ENCODE results near the gene CYP2J2. TPM values are rescaled to one million over a fixed set of nuclear protein-coding genes. Genes with fewer than 3 reads are reported as not detected.

CYP2J2 gene
- total RNA-seq, 2 experiments from 2014 or later: not detected

DNA sequence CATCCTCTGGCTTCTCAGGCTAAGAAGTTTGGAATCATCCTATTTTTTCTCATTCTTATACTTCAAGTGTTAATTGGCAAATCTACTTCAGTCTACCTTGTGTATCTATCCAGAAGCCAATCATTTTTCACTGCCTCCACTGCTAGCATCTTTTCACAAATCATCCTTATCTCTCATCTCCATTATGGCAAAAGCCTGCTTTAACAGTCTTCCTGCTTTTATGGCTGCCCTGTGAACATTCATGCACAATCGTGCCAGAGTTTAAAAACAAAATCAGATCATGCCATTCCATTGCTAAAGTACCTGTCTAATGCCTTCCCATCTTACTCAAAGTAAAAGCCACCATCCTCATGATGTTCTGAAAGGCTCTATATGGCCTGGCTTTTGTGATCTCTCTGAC, 19.2 kb upstream of the CYP2J2 start:
- H3K9me3 ChIP-seq (ENCODE audit: low read length): no peaks in the 10 kb centered on the region
- no peaks in the 10 kb centered on the region for H3K9me2 ChIP-seq (ENCODE audit: insufficient read depth, low read length)
- no peaks in the 10 kb centered on the region for H4K20me1 ChIP-seq (ENCODE audit: insufficient read depth, low read length)
- no peaks in the 10 kb centered on the region for H3K4me1 ChIP-seq (ENCODE audit: insufficient read depth, low read length, poor library complexity, severe bottlenecking)
- no peaks in the 10 kb centered on the region for H3K36me3 ChIP-seq (ENCODE audit: insufficient read depth, low read length)
- BruUV-seq (replicated peaks): no TSS peak
- H3K79me2 ChIP-seq (ENCODE audit: insufficient read depth, low read depth, low read length): no peaks in the 10 kb centered on the region
- intact Hi-C loops (cut with micrococcal nuclease; ENCODE audit: unreplicated experiment): loop anchor here (10.0 kb wide), 1 partner anchor 1201 kb away; no protein-coding TSS in a partner anchor
- no peak overlapping the region for H2AFZ ChIP-seq (ENCODE audit: low read length)
- H3K27ac ChIP-seq (ENCODE audit: low read depth, low read length, poor library complexity, severe bottlenecking): no peak overlapping the region
- TF ChIP-seq EZH2phosphoT487 (IDR thresholded peaks at IDR 0.05; ENCODE audit: borderline replicate concordance, low read depth, low read length): no peak
- TF ChIP-seq, protein P1, sequence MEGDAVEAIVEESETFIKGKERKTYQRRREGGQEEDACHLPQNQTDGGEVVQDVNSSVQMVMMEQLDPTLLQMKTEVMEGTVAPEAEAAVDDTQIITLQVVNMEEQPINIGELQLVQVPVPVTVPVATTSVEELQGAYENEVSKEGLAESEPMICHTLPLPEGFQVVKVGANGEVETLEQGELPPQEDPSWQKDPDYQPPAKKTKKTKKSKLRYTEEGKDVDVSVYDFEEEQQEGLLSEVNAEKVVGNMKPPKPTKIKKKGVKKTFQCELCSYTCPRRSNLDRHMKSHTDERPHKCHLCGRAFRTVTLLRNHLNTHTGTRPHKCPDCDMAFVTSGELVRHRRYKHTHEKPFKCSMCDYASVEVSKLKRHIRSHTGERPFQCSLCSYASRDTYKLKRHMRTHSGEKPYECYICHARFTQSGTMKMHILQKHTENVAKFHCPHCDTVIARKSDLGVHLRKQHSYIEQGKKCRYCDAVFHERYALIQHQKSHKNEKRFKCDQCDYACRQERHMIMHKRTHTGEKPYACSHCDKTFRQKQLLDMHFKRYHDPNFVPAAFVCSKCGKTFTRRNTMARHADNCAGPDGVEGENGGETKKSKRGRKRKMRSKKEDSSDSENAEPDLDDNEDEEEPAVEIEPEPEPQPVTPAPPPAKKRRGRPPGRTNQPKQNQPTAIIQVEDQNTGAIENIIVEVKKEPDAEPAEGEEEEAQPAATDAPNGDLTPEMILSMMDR (conservative IDR thresholded peaks at IDR 0.05; ENCODE audit: low read length): no peak
- no peak overlapping the region for H3K4me2 ChIP-seq (ENCODE audit: low read length)
- H3K4me3 ChIP-seq (ENCODE audit: low read depth, low read length, poor library complexity, severe bottlenecking): no peak overlapping the region
- POLR2A ChIA-PET: no interaction called here
- DNase-seq (ENCODE audit: low spot score): no peak
- CTCF ChIA-PET (ENCODE audit: unreplicated experiment): no interaction called here

DNA sequence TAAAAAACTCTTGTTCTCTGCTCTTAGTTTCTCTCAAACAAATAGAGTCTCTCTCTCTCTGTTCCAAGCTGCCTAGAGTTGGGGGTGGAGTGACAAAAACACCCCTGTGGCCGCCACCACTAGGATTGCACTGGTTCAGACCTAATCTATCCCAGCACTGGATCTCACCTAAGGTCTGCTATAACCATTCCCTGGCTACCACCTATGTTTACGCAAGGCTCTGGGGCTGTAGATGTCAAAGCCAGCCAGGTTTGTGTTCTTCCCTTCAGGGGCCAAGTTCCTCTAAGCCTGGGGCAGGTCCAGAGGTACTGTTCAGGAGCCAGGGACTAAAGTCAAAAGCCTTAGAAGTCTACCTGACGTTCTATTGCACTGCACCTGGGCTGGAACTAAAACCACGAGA, 12.8 kb upstream of the CYP2J2 start:
- TF ChIP-seq, protein P1 (conservative IDR thresholded peaks at IDR 0.05; ENCODE audit: low read length): no peak
- TF ChIP-seq EZH2phosphoT487 (IDR thresholded peaks at IDR 0.05; ENCODE audit: borderline replicate concordance, low read depth, low read length): no peak
- Histone ChIP-seq H3K4me3 (ENCODE audit: low read depth, low read length, poor library complexity, severe bottlenecking) (no peak overlapping the region), H3K36me3 (ENCODE audit: insufficient read depth, low read length) (no peaks in the 10 kb centered on the region), H3K9me2 (ENCODE audit: insufficient read depth, low read length) (no peaks in the 10 kb centered on the region), H3K4me1 (ENCODE audit: insufficient read depth, low read length, poor library complexity, severe bottlenecking) (no peaks in the 10 kb centered on the region), H3K9me3 (ENCODE audit: low read length) (no peaks in the 10 kb centered on the region), H3K4me2 (ENCODE audit: low read length) (no peak overlapping the region), H3K27ac (ENCODE audit: low read depth, low read length, poor library complexity, severe bottlenecking) (no peak overlapping the region), H2AFZ (ENCODE audit: low read length) (no peak overlapping the region), H3K79me2 (ENCODE audit: insufficient read depth, low read depth, low read length) (no peaks in the 10 kb centered on the region), H4K20me1 (ENCODE audit: insufficient read depth, low read length) (no peaks in the 10 kb centered on the region)
- CTCF ChIA-PET (ENCODE audit: unreplicated experiment): no interaction called here
- intact Hi-C loops (cut with micrococcal nuclease; ENCODE audit: unreplicated experiment): no loop called here
- BruUV-seq (replicated peaks): no TSS peak
- POLR2A ChIA-PET: interaction anchor here (0.6 kb wide), 1 partner anchor 630 kb away, joined by 3 read pairs; no protein-coding TSS in a partner anchor
- DNase-seq (ENCODE audit: low spot score): no peak

DNA sequence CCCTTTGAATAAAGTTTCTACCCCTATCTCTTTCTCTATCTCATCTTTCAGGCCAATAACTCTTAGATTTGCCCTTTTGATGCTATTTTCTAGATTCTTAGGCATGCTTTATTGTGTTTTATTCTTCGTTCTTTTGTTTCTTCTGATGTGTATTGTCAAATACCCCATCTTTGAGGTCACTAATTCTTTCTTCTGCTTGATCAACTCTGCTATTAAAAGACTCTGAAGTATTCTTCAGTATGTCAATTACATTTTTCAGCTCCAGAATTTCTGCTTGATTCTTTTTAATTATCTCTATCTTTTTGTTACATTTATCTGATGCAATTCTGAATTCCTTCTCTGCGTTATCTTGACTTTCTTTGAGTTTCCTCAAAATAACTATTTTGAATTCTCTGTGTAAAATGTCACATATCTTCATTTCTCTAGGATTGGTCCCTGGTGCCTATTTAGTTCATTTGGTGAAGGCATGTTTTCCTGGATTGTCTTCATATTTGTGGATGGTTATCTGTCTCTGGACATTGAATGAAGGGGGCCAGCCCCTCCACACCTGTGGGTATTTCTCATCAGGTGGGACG, 11.2 kb upstream of the CYP2J2 start:
- Histone ChIP-seq H3K4me3 (ENCODE audit: low read depth, low read length, poor library complexity, severe bottlenecking) (no peak overlapping the region), H3K9me2 (ENCODE audit: insufficient read depth, low read length) (no peaks in the 10 kb centered on the region), H4K20me1 (ENCODE audit: insufficient read depth, low read length) (no peaks in the 10 kb centered on the region), H3K36me3 (ENCODE audit: insufficient read depth, low read length) (no peaks in the 10 kb centered on the region), H2AFZ (ENCODE audit: low read length) (no peak overlapping the region), H3K79me2 (ENCODE audit: insufficient read depth, low read depth, low read length) (no peaks in the 10 kb centered on the region), H3K27ac (ENCODE audit: low read depth, low read length, poor library complexity, severe bottlenecking) (no peak overlapping the region), H3K9me3 (ENCODE audit: low read length) (no peaks in the 10 kb centered on the region), H3K4me1 (ENCODE audit: insufficient read depth, low read length, poor library complexity, severe bottlenecking) (no peaks in the 10 kb centered on the region), H3K4me2 (ENCODE audit: low read length) (no peak overlapping the region)
- BruUV-seq (replicated peaks): no TSS peak
- CTCF ChIA-PET (ENCODE audit: unreplicated experiment): no interaction called here
- POLR2A ChIA-PET: no interaction called here
- no peak for TF ChIP-seq EZH2phosphoT487 (IDR thresholded peaks at IDR 0.05; ENCODE audit: borderline replicate concordance, low read depth, low read length)
- TF ChIP-seq, protein P1 (conservative IDR thresholded peaks at IDR 0.05; ENCODE audit: low read length): no peak
- intact Hi-C loops (cut with micrococcal nuclease; ENCODE audit: unreplicated experiment): no loop called here
- DNase-seq (ENCODE audit: low spot score): no peak

Measured in OCI-LY7 (cell line).